Endothelial cell of umbilical vein (primary cell): ENCODE results near the gene NFIA. TPM values are rescaled to one million over a fixed set of nuclear protein-coding genes. Genes with fewer than 3 reads are reported as not detected.

Source experiments
- BruUV-seq: library from RNA; stranded (reverse); fragments of 400-500 nt; replicated peaks from 2 replicates; lab custom pipeline; 2021; lab: Mats Ljungman, UMichigan
- CTCF ChIA-PET: fragments of 300-600, 350-600 bp; sonication (Branson Sonifier 250); formaldehyde crosslinking; loops from one replicate; lab custom pipeline; 2021; ENCODE audit warnings: antibody characterized with exemption, inconsistent platforms; lab: Charles Lee
- POLR2A ChIA-PET: fragments of 300-600, 350-600 bp; sonication (Branson Sonifier 250); formaldehyde crosslinking; loops from one replicate; lab custom pipeline; 2021; ENCODE audit warnings: antibody characterized with exemption, inconsistent platforms; lab: Charles Lee
- DNase-seq: peaks from one replicate; pipeline ENCODE4 v3.0.0-alpha.2; 2011; ENCODE audit warnings: low read depth, low spot score
- FAIRE-seq: peaks from 2 replicates; lab custom pipeline; 2011; peaks lifted over from hg19 to GRCh38; lab: Jason Lieb, UNC
- H2AFZ ChIP-seq: 2 replicates; pipeline ENCODE4 v1.6.0; 2012; ENCODE audit warnings: low read depth, low read length, control low read depth, inconsistent platforms
- H3K27ac ChIP-seq: 2 replicates; pipeline ENCODE4 v1.5.1; 2011; ENCODE audit warnings: low read depth, mild to moderate bottlenecking, control low read depth, low read length, moderate library complexity; ENCODE audit not compliant: insufficient read depth
- H3K27me3 ChIP-seq, 2 experiments: 2 replicates each; pipeline versions ENCODE4 v1.6.0 to v1.6.1; 2011; ENCODE audit warnings: low read length in 2 of 2, mixed read lengths in 1 of 2; ENCODE audit not compliant: control insufficient read depth in 2 of 2, insufficient read depth in 2 of 2
- H3K36me3 ChIP-seq, 2 experiments: 2 replicates in 1 of 2; 3 replicates in 1 of 2; pipeline ENCODE4 v1.5.1; 2011; ENCODE audit warnings: low read length in 2 of 2, mild to moderate bottlenecking in 1 of 2, moderate library complexity in 1 of 2; ENCODE audit not compliant: control insufficient read depth in 2 of 2, insufficient read depth in 2 of 2; ENCODE audit errors: extremely low read depth in 1 of 2
- H3K4me1 ChIP-seq: 3 replicates; pipeline ENCODE4 v1.5.1; 2011; ENCODE audit warnings: mild to moderate bottlenecking, low read length; ENCODE audit not compliant: control insufficient read depth, insufficient read depth; ENCODE audit errors: extremely low read depth
- H3K4me2 ChIP-seq: 2 replicates; pipeline ENCODE4 v1.6.1; 2011; ENCODE audit warnings: low read length, control low read depth, mixed read lengths; ENCODE audit not compliant: insufficient read depth
- H3K4me3 ChIP-seq, 3 experiments: fragments of 200-600 bp in 1 of 3; sonication (generic), shearing (Covaris generic) in 1 of 3; replicated peaks in 1 of 3; 2 replicates each; pipeline ENCODE4 v1.5.1; 2011 to 2016; ENCODE audit warnings: control low read depth in 3 of 3, low read length in 3 of 3, mild to moderate bottlenecking in 2 of 3, inconsistent platforms in 1 of 3, low read depth in 1 of 3, moderate library complexity in 1 of 3; ENCODE audit not compliant: insufficient read depth in 1 of 3
- H3K79me2 ChIP-seq: 2 replicates; pipeline ENCODE4 v1.6.0; 2012; ENCODE audit warnings: low read length, inconsistent platforms; ENCODE audit not compliant: control insufficient read depth, insufficient read depth
- H3K9ac ChIP-seq: replicated peaks from 2 replicates; pipeline ENCODE3; 2011; ENCODE audit warnings: low read length, control low read depth; ENCODE audit not compliant: insufficient read depth; ENCODE audit errors: extremely low read depth
- H3K9me1 ChIP-seq: replicated peaks from 3 replicates; pipeline ENCODE4 v1.6.0; 2011; ENCODE audit warnings: mild to moderate bottlenecking, low read length; ENCODE audit not compliant: control insufficient read depth, insufficient read depth; ENCODE audit errors: extremely low read depth
- H3K9me3 ChIP-seq: replicated peaks from 2 replicates; pipeline ENCODE4 v1.5.1; 2012; ENCODE audit warnings: low read length, inconsistent platforms; ENCODE audit not compliant: control insufficient read depth, insufficient read depth
- H4K20me1 ChIP-seq: replicated peaks from 2 replicates; pipeline ENCODE3; 2011; ENCODE audit warnings: mild to moderate bottlenecking, low read length; ENCODE audit not compliant: control insufficient read depth, insufficient read depth; ENCODE audit errors: extremely low read depth
- EZH2 ChIP-seq: IDR thresholded peaks from 2 replicates; pipeline ENCODE4 v1.6.1; 2012; ENCODE audit warnings: borderline replicate concordance, low read depth, mild to moderate bottlenecking, moderate library complexity, low read length, inconsistent platforms; ENCODE audit not compliant: severe bottlenecking
- FOS ChIP-seq: IDR thresholded peaks from 2 replicates; pipeline ENCODE4 v1.6.1; 2011; ENCODE audit warnings: mild to moderate bottlenecking, low read length, moderate library complexity, borderline replicate concordance; ENCODE audit not compliant: insufficient read depth
- GATA2 ChIP-seq: IDR thresholded peaks from 2 replicates; pipeline ENCODE4 v1.7.0; 2011; ENCODE audit warnings: low read depth, mild to moderate bottlenecking, moderate library complexity, mixed read lengths, low read length; ENCODE audit not compliant: insufficient read length, insufficient read depth
- JUN ChIP-seq: IDR thresholded peaks from 2 replicates; pipeline ENCODE4 v1.6.1; 2011; ENCODE audit warnings: borderline replicate concordance, low read depth; ENCODE audit not compliant: insufficient read length, insufficient read depth
- MYC ChIP-seq: IDR thresholded peaks from one replicate; pipeline ENCODE4 v1.6.1; 2011; ENCODE audit warnings: mild to moderate bottlenecking, low read depth, low read length
- POLR2A ChIP-seq: IDR thresholded peaks from 2 replicates; pipeline ENCODE4 v1.6.1; 2012; ENCODE audit warnings: low read depth, mild to moderate bottlenecking, control low read depth, low read length
- POLR2AphosphoS5 ChIP-seq: IDR thresholded peaks from 2 replicates; pipeline ENCODE4 v1.6.1; 2012; ENCODE audit warnings: low read depth, mild to moderate bottlenecking, control low read depth, low read length, moderate library complexity; ENCODE audit not compliant: insufficient read depth
- dilution Hi-C: fragments of 300-500 bp; cut with MboI; formaldehyde crosslinking; loops from one replicate; pipeline ENCODE4 v1.15.0; 2019; ENCODE audit warnings: low sequenced_read_pairs; ENCODE audit not compliant: extremely low pct_ligation_motif_present
- intact Hi-C: fragments of 100-400 bp; cut with micrococcal nuclease; formaldehyde crosslinking; loops from one replicate; pipeline ENCODE4 v1.10.0; 2022
- polyA plus RNA-seq, 4 experiments: library from polyadenylated mRNA; depleted of rRNA in 3 of 4; stranded (reverse) in 3 of 4; unstranded in 1 of 4; fragments of >200 nt; gene quantifications; 2 replicates each; pipeline versions ENCODE4 v1.2.1 to v1.2.3, GENCODE V29; 2011 to 2012; ENCODE audit warnings: missing spikeins in 1 of 4
- total RNA-seq: library from RNA; stranded (reverse); gene quantifications from 2 replicates; pipeline ENCODE4 v1.2.3, GENCODE V29; 2021
- TF ChIP-seq, protein P1 (sequence below), 2 donors: IDR thresholded peaks; 1 replicate in 1 of 2; 2 replicates in 1 of 2; pipeline ENCODE4 v1.5.1; 2011; ENCODE audit warnings: low read length in 2 of 2, mild to moderate bottlenecking in 2 of 2, moderate library complexity in 2 of 2, control low read depth in 1 of 2, inconsistent platforms in 1 of 2, low read depth in 1 of 2; ENCODE audit not compliant: insufficient read depth in 1 of 2; ENCODE audit errors: extremely low read depth in 1 of 2
- TF ChIP-seq, protein P2 (sequence below): IDR thresholded peaks from 2 replicates; pipeline ENCODE4 v1.6.1; 2011; ENCODE audit not compliant: insufficient read depth, insufficient read length

Gene NFIA
- total and polyA plus RNA-seq, 2 donors (not counting 3 experiments of a cell fraction or from before 2014, with no cell fraction given) = 25.5 to 47.0 TPM

DNA sequence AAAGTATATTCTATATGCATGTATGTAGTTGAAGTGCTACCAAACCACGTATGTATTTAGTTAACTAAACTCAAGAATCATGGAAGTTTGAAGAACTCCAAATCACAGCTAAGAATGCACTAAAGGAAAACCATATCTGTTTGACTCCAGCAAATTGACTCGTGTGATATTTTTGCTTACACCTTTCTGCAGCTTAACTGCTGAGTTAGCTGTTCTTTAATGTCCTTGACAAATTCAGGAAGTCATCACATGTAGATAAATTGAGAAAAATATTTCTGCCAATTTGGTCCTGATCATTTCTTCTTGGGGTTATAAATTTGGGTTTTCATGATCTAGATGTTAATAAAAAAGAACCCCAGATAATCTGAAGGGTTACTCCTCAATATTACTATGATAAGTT is 83.0 kb downstream of the NFIA start:
- intact Hi-C loops (no loop called here), dilution Hi-C loops (no loop called here)
- no peak for TF ChIP-seq GATA2
- TF ChIP-seq, protein P1, sequence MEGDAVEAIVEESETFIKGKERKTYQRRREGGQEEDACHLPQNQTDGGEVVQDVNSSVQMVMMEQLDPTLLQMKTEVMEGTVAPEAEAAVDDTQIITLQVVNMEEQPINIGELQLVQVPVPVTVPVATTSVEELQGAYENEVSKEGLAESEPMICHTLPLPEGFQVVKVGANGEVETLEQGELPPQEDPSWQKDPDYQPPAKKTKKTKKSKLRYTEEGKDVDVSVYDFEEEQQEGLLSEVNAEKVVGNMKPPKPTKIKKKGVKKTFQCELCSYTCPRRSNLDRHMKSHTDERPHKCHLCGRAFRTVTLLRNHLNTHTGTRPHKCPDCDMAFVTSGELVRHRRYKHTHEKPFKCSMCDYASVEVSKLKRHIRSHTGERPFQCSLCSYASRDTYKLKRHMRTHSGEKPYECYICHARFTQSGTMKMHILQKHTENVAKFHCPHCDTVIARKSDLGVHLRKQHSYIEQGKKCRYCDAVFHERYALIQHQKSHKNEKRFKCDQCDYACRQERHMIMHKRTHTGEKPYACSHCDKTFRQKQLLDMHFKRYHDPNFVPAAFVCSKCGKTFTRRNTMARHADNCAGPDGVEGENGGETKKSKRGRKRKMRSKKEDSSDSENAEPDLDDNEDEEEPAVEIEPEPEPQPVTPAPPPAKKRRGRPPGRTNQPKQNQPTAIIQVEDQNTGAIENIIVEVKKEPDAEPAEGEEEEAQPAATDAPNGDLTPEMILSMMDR (IDR thresholded peaks at IDR 0.05; ENCODE audit: extremely low read depth in 1 of 2, insufficient read depth in 1 of 2, low read depth in 1 of 2, low read length in 2 of 2) = no peak
- TF ChIP-seq, protein P2, sequence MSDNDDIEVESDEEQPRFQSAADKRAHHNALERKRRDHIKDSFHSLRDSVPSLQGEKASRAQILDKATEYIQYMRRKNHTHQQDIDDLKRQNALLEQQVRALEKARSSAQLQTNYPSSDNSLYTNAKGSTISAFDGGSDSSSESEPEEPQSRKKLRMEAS = no peak
- H3K9ac ChIP-seq = no peak overlapping the region
- ChIA-PET POLR2A (no interaction called here), CTCF (interaction anchor here (1.0 to 1.5 kb wide), 5 partner anchors 8 to 18 kb away, joined by 3 to 5 read pairs (median 3); no protein-coding TSS in a partner anchor)
- H3K9me3 ChIP-seq = no peaks in the 10 kb centered on the region
- H3K27ac ChIP-seq = no peak overlapping the region
- no peak overlapping the region for H3K4me2 ChIP-seq
- H3K27me3 ChIP-seq = no peaks in the 10 kb centered on the region
- FAIRE-seq (peak; percentile 44), DNase-seq (no peak)
- no peak overlapping the region for H2AFZ ChIP-seq
- peaks cover 3% of the 10 kb centered on the region for H3K4me1 ChIP-seq
- no peaks in the 10 kb centered on the region for H4K20me1 ChIP-seq
- BruUV-seq = no TSS peak
- no peak overlapping the region for H3K4me3 ChIP-seq
- H3K9me1 ChIP-seq = no peaks in the 10 kb centered on the region
- peaks cover 3% of the 10 kb centered on the region for H3K79me2 ChIP-seq
- H3K36me3 ChIP-seq = no peaks in the 10 kb centered on the region

DNA sequence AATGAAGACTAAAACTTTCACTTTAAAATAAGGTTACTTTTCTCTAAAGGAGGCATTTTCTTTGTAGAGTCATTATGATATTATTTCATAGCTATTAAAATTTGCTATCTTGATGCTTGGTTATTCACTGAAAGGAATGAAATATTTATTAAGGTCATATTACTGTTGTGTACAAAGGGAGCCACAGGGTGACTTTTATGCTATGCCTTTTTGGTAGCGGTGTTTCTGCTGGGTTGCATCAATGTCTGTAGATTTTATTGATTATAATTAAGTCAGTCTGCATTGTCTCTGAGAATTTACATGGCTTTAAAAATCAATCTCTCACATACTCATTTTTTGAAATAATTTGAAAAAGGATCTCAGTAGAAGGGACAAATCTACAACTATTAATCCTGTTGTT is 84.9 kb downstream of the NFIA start:
- BruUV-seq = no TSS peak
- no peak overlapping the region for H3K4me3 ChIP-seq
- no peaks in the 10 kb centered on the region for H3K27me3 ChIP-seq
- peaks cover 5% of the 10 kb centered on the region for H3K79me2 ChIP-seq
- no peaks in the 10 kb centered on the region for H3K9me1 ChIP-seq
- intact Hi-C loops (no loop called here), dilution Hi-C loops (no loop called here)
- POLR2A ChIA-PET = no interaction called here
- TF ChIP-seq GATA2 (no peak), POLR2AphosphoS5 (no peak), MYC (no peak), EZH2 (no peak), POLR2A (no peak), FOS (no peak), JUN (no peak)
- TF ChIP-seq, protein P2 = no peak
- TF ChIP-seq, protein P1 (IDR thresholded peaks at IDR 0.05; ENCODE audit: extremely low read depth in 1 of 2, insufficient read depth in 1 of 2, low read depth in 1 of 2, low read length in 2 of 2) = no peak
- no peak overlapping the region for H3K27ac ChIP-seq
- H3K4me1 ChIP-seq = peaks cover 8% of the 10 kb centered on the region
- no peak overlapping the region for H3K9ac ChIP-seq
- no peaks in the 10 kb centered on the region for H3K9me3 ChIP-seq
- H3K36me3 ChIP-seq = no peaks in the 10 kb centered on the region
- CTCF ChIA-PET = interaction anchor here (2.7 kb wide), 1 partner anchor 10 kb away, joined by 12 read pairs; no protein-coding TSS in a partner anchor
- no peak overlapping the region for H3K4me2 ChIP-seq
- H2AFZ ChIP-seq = no peak overlapping the region
- no peak for DNase-seq
- no peak for FAIRE-seq
- H4K20me1 ChIP-seq = no peaks in the 10 kb centered on the region
